PC-3 (cell line): ENCODE data around the gene P2RY8. TPM values are rescaled to one million over a fixed set of nuclear protein-coding genes. Genes with fewer than 3 reads are reported as not detected.
"Not testable (repeated sequence)": the region's sequence is repeated elsewhere in the genome, so short reads cannot be mapped to it uniquely, and the experiment has no call there.

Source experiments
- ATAC-seq: fragments of 200-7000 bp; cut with Tn5 transposase; 2 replicates; pipeline ENCODE4 v1.9.1; 2020; ENCODE audit warnings: mild to moderate bottlenecking, moderate library complexity
- BruUV-seq: library from RNA; stranded (reverse); fragments of 400-500 nt; replicated peaks from 2 replicates; lab custom pipeline; 2021; lab: Mats Ljungman, UMichigan
- CTCF ChIA-PET: fragments of 300-600 bp; sonication (Branson Sonifier 250); formaldehyde crosslinking; loops from one replicate; lab custom pipeline; 2022; ENCODE audit warnings: antibody characterized with exemption; lab: Charles Lee
- POLR2A ChIA-PET: fragments of 300-600 bp; sonication (Branson Sonifier 250); formaldehyde crosslinking; loops from one replicate; lab custom pipeline; 2022; ENCODE audit warnings: antibody characterized with exemption; ENCODE audit not compliant: unreplicated experiment; lab: Charles Lee
- DNase-seq: peaks from one replicate; pipeline ENCODE4 v3.0.0-alpha.2; 2015
- H2AFZ ChIP-seq: fragments of 300-600 bp; sonication (generic); 2 replicates; pipeline ENCODE4 v1.6.0; 2016; ENCODE audit warnings: antibody characterized with exemption, low read length
- H3F3A ChIP-seq: fragments of 300-600 bp; sonication (generic); one replicate; pipeline ENCODE4 v1.6.0; 2017; ENCODE audit warnings: antibody characterized with exemption, low read length, control low read depth, mild to moderate bottlenecking; ENCODE audit not compliant: unreplicated experiment
- H3K27ac ChIP-seq: fragments of 300-600 bp; sonication (generic); 2 replicates; pipeline ENCODE4 v1.5.1; 2016; ENCODE audit warnings: mild to moderate bottlenecking, low read length
- H3K27me3 ChIP-seq: fragments of 300-600 bp; sonication (generic); 2 replicates; pipeline ENCODE4 v1.6.1; 2016; ENCODE audit warnings: low read length, mixed read lengths
- H3K36me3 ChIP-seq: fragments of 300-600 bp; sonication (generic); 2 replicates; pipeline ENCODE4 v1.6.1; 2016; ENCODE audit warnings: low read depth, mixed run types, low read length, mixed read lengths
- H3K4me1 ChIP-seq: fragments of 300-600 bp; sonication (generic); 2 replicates; pipeline ENCODE4 v1.5.1; 2016; ENCODE audit warnings: low read length; ENCODE audit not compliant: insufficient read depth
- H3K4me2 ChIP-seq: fragments of 300-600 bp; sonication (generic); 2 replicates; pipeline ENCODE4 v1.6.0; 2016; ENCODE audit warnings: low read length
- H3K4me3 ChIP-seq: fragments of 300-600 bp; sonication (generic); 2 replicates; pipeline ENCODE4 v1.5.1; 2016; ENCODE audit warnings: mild to moderate bottlenecking, low read length, mixed read lengths
- H3K79me2 ChIP-seq: fragments of 300-600 bp; sonication (generic); 2 replicates; pipeline ENCODE4 v1.6.1; 2017; ENCODE audit warnings: low read length, mixed read lengths
- H3K9ac ChIP-seq: fragments of 300-600 bp; sonication (generic); 2 replicates; pipeline ENCODE4 v1.6.0; 2016; ENCODE audit warnings: mild to moderate bottlenecking, low read length
- H3K9me2 ChIP-seq: fragments of 300-600 bp; sonication (generic); replicated peaks from 2 replicates; pipeline ENCODE4 v1.6.1; 2016; ENCODE audit warnings: mixed run types, low read length, mixed read lengths
- H3K9me3 ChIP-seq: fragments of 300-600 bp; sonication (generic); 2 replicates; pipeline ENCODE4 v1.6.1; 2016; ENCODE audit warnings: low read length, mixed read lengths
- H4K20me1 ChIP-seq: fragments of 300-600 bp; sonication (generic); 2 replicates; pipeline ENCODE4 v1.6.1; 2016; ENCODE audit warnings: low read length, mixed read lengths
- CTCF ChIP-seq: fragments of 300-600 bp; sonication (generic); conservative IDR thresholded peaks from 2 replicates; pipeline ENCODE4 v1.5.1; 2017; ENCODE audit warnings: antibody characterized with exemption, low read depth, mild to moderate bottlenecking, low read length
- EZH2 ChIP-seq: fragments of 300-600 bp; sonication (generic); IDR thresholded peaks from one replicate; pipeline ENCODE4 v1.6.1; 2017; ENCODE audit warnings: antibody characterized with exemption, mild to moderate bottlenecking, low read length; ENCODE audit not compliant: unreplicated experiment
- EZH2phosphoT487 ChIP-seq: fragments of 300-600 bp; sonication (generic); IDR thresholded peaks from 2 replicates; pipeline ENCODE4 v1.6.1; 2018; ENCODE audit warnings: mild to moderate bottlenecking, antibody characterized with exemption, low read length, borderline replicate concordance
- intact Hi-C: fragments of 100-400 bp; cut with micrococcal nuclease; formaldehyde crosslinking; loops from 2 replicates; pipeline ENCODE4 v1.9.0; 2023
- total RNA-seq: library from RNA; depleted of rRNA; stranded (reverse); fragments of >200 nt; gene quantifications from 2 replicates; pipeline ENCODE4 v1.2.3, GENCODE V29; 2014

Gene P2RY8
- total RNA-seq, 1 experiment from 2014 or later, result not detected

GRCh38 chrX:1558761-1559468 is 21.9 kb upstream of the P2RY8 start:
- H3K79me2 ChIP-seq, result no peaks in the 10 kb centered on the region
- no peak overlapping the region for H3K27ac ChIP-seq
- no peaks in the 10 kb centered on the region for H3K9me3 ChIP-seq
- no peaks in the 10 kb centered on the region for H3F3A ChIP-seq
- intact Hi-C loops, result no loop called here
- H3K4me2 ChIP-seq, result no peak overlapping the region
- ChIA-PET CTCF (no interaction called here), POLR2A (no interaction called here)
- H3K9ac ChIP-seq, result no peak overlapping the region
- H3K27me3 ChIP-seq, result no peaks in the 10 kb centered on the region
- no peaks in the 10 kb centered on the region for H3K36me3 ChIP-seq
- BruUV-seq, result no TSS peak
- no peak overlapping the region for H2AFZ ChIP-seq
- DNase-seq (no peak), ATAC-seq (no peak)
- no peaks in the 10 kb centered on the region for H4K20me1 ChIP-seq
- no peaks in the 10 kb centered on the region for H3K4me1 ChIP-seq
- no peak for TF ChIP-seq EZH2
- TF ChIP-seq CTCF, result no peak
- TF ChIP-seq EZH2phosphoT487, result no peak
- H3K4me3 ChIP-seq, result no peak overlapping the region
- H3K9me2 ChIP-seq, result no peaks in the 10 kb centered on the region

- H3K4me3 ChIP-seq, H3F3A ChIP-seq, H3K4me1 ChIP-seq, H3K4me2 ChIP-seq, CTCF ChIA-PET, BruUV-seq, H3K36me3 ChIP-seq, H3K79me2 ChIP-seq, POLR2A ChIA-PET, H3K9me3 ChIP-seq, H3K27me3 ChIP-seq, H4K20me1 ChIP-seq, ATAC-seq, H3K9ac ChIP-seq, H2AFZ ChIP-seq, H3K27ac ChIP-seq, DNase-seq, intact Hi-C loops, H3K9me2 ChIP-seq: not testable (repeated sequence)
Measured at GRCh38 chrX:1557442-1557841, 20.5 kb upstream of the P2RY8 start.

GRCh38 chrX:1555370-1555769 is 18.4 kb upstream of the P2RY8 start:
- Histone ChIP-seq H4K20me1 (no peaks in the 10 kb centered on the region), H2AFZ (no peak overlapping the region), H3K9me3 (no peaks in the 10 kb centered on the region), H3K79me2 (no peaks in the 10 kb centered on the region), H3K4me1 (no peaks in the 10 kb centered on the region), H3F3A (no peaks in the 10 kb centered on the region), H3K27ac (no peak overlapping the region), H3K9ac (no peak overlapping the region), H3K9me2 (no peaks in the 10 kb centered on the region), H3K36me3 (no peaks in the 10 kb centered on the region), H3K4me3 (no peak overlapping the region), H3K27me3 (no peaks in the 10 kb centered on the region), H3K4me2 (no peak overlapping the region)
- TF ChIP-seq EZH2 (no peak), EZH2phosphoT487 (no peak), CTCF (no peak)
- ChIA-PET POLR2A (no interaction called here), CTCF (no interaction called here)
- ATAC-seq (no peak), DNase-seq (no peak)
- BruUV-seq, result no TSS peak
- intact Hi-C loops, result no loop called here
